ENCODE measurements around the gene ARHGEF37. TPM values are rescaled to one million over a fixed set of nuclear protein-coding genes. Genes with fewer than 3 reads are reported as not detected.

Gene ARHGEF37
- total and polyA plus RNA-seq, 2 of the 8 experiments (the other 6 are each of a cell fraction or from before 2014, with no cell fraction given), result 0.21 to 0.48 TPM

GRCh38 chr5:149563466-149563865 is 17.8 kb upstream of the ARHGEF37 start:
- no peaks in the 10 kb centered on the region for H3K9me3 ChIP-seq (ENCODE audit: insufficient read depth in 2 of 2, low read depth in 1 of 2, low read length in 1 of 2)
- TF ChIP-seq SAP30 (IDR thresholded peaks at IDR 0.05; ENCODE audit: insufficient read depth, insufficient replicate concordance, low read length) (no peak), KDM5A (IDR thresholded peaks at IDR 0.05; ENCODE audit: low read length) (no peak), PHF8 (conservative IDR thresholded peaks at IDR 0.05; ENCODE audit: low read depth, low read length) (no peak), POLR2A (IDR thresholded peaks at IDR 0.05; ENCODE audit: control extremely low read depth in 1 of 2, low read depth in 2 of 2, low read length in 2 of 2) (no peak), RBBP5 (IDR thresholded peaks at IDR 0.05; ENCODE audit: borderline replicate concordance, low read depth, low read length) (no peak), RNF2 (IDR thresholded peaks at IDR 0.05; ENCODE audit: borderline replicate concordance, low read depth, low read length, missing control alignments, poor library complexity, severe bottlenecking) (no peak), SP4 (IDR thresholded peaks at IDR 0.05; ENCODE audit: low read length) (no peak), HDAC6 (IDR thresholded peaks at IDR 0.05; ENCODE audit: low read depth, low read length) (no peak)
- peak overlapping the region; percentile 99; the same call in 1 of the 2 replicates for H2BK12ac ChIP-seq (ENCODE audit: low read depth, low read length)
- no peak overlapping the region for H3K14ac ChIP-seq (ENCODE audit: insufficient read length)
- no peak overlapping the region for H3K56ac ChIP-seq (replicated peaks; ENCODE audit: insufficient read length, low read depth, low read length)
- H3K27me3 ChIP-seq (replicated peaks in 1 of 4; ENCODE audit: control insufficient read depth in 3 of 4, extremely low read depth in 1 of 4, insufficient read depth in 3 of 4, low read length in 3 of 4), result no peaks in the 10 kb centered on the region
- H2BK15ac ChIP-seq (ENCODE audit: low read length), result no peak overlapping the region
- ChIA-PET POLR2A (ENCODE audit: partially characterized antibody) (interaction anchor here (0.9 to 3.1 kb wide), 7 partner anchors 11 to 219 kb away, joined by 3 to 24 read pairs (median 4); partner anchors contain the start of genes CSNK1A1 and GRPEL2), CTCF (ENCODE audit: partially characterized antibody) (interaction anchor here (0.9 to 4.7 kb wide), 19 partner anchors 9 to 309 kb away, joined by 3 to 111 read pairs (median 5); partner anchors contain the start of genes ARHGEF37 and CSNK1A1)
- peak overlapping the region; percentile 89; the same call in 1 of the 2 replicates for H2BK5ac ChIP-seq (ENCODE audit: low read depth, low read length)
- H4K5ac ChIP-seq (ENCODE audit: insufficient read length, low read depth, low read length), result no peak overlapping the region
- no peak overlapping the region for H3K4me2 ChIP-seq (ENCODE audit: insufficient read depth in 1 of 2, low read depth in 2 of 2, low read length in 2 of 2)
- no peak overlapping the region for H2AK5ac ChIP-seq (ENCODE audit: low read depth, low read length)
- no peak overlapping the region for H3K9ac ChIP-seq (replicated peaks in 1 of 4; ENCODE audit: extremely low read depth in 1 of 4, low read depth in 3 of 4, low read length in 3 of 4)
- DNase-seq (ENCODE audit: low read depth in 1 of 2, low spot score in 2 of 2) (no peak), FAIRE-seq (no peak)
- no peak overlapping the region for H3K4me3 ChIP-seq (ENCODE audit: extremely low read depth in 1 of 4, insufficient read depth in 2 of 4, low read depth in 3 of 4, low read length in 4 of 4)
- H3K79me1 ChIP-seq (ENCODE audit: low read depth, low read length), result no peaks in the 10 kb centered on the region
- 95% methylated on average over 2 of the region's 2 CpGs; no CpG with 5 or more reads in 1 of the 2 experiments for WGBS, 2 experiments (ENCODE audit: extremely low coverage in 1 of 2, insufficient coverage in 1 of 2, insufficient read length in 1 of 2, insufficient replicate concordance in 2 of 2, low coverage in 1 of 2, low lambda C conversion rate in 2 of 2, missing lambda C conversion rate in 1 of 2)
- no peaks in the 10 kb centered on the region for H3K79me2 ChIP-seq (ENCODE audit: control insufficient read depth in 1 of 2, insufficient read depth in 2 of 2, low read length in 2 of 2)
- H2AFZ ChIP-seq (ENCODE audit: low read length), result no peak overlapping the region; the same call in 1 of the 2 replicates
- no peaks in the 10 kb centered on the region for H3K36me3 ChIP-seq (ENCODE audit: control insufficient read depth in 2 of 4, insufficient read depth in 4 of 4, low read length in 3 of 4)
- peak overlapping the region; percentile 51 for H2BK20ac ChIP-seq (ENCODE audit: low read length)
- no peaks in the 10 kb centered on the region for H4K20me1 ChIP-seq (replicated peaks in 1 of 2; ENCODE audit: control insufficient read depth in 1 of 2, insufficient read depth in 2 of 2, low read length in 2 of 2)
- no peak overlapping the region for H2BK120ac ChIP-seq (replicated peaks; ENCODE audit: low read depth, low read length)
- H3K4ac ChIP-seq (replicated peaks; ENCODE audit: insufficient read length, low read depth, low read length), result no peak overlapping the region
- H3K4me1 ChIP-seq (replicated peaks in 1 of 4; ENCODE audit: control insufficient read depth in 3 of 4, insufficient read depth in 4 of 4, low read length in 3 of 4), result peaks cover 5 to 12% (median 7%) of the 10 kb centered on the region in 4 experiments; a peak in 6 of 7 replicates
- H4K8ac ChIP-seq (ENCODE audit: extremely low read depth, insufficient read depth, low read length), result no peak overlapping the region
- H3K23me2 ChIP-seq (ENCODE audit: low read depth, low read length), result no peaks in the 10 kb centered on the region
- no peak overlapping the region for H3K27ac ChIP-seq (ENCODE audit: low read depth, low read length)
- H3K18ac ChIP-seq (ENCODE audit: extremely low read depth, low read length), result no peak overlapping the region
- H3K23ac ChIP-seq (ENCODE audit: insufficient read length), result no peak overlapping the region
- H4K91ac ChIP-seq (replicated peaks; ENCODE audit: insufficient read length, low read length), result no peak overlapping the region
